K562 (cell line): ENCODE data around the gene GPR55. TPM values are rescaled to one million over a fixed set of nuclear protein-coding genes. Genes with fewer than 3 reads are reported as not detected.

Experiments
- ATAC-seq: fragments of 200-7000 bp; cut with Tn5 transposase; 3 replicates; pipeline ENCODE4 v1.9.1; 2020; ENCODE audit warnings: moderate library complexity
- BruUV-seq: library from RNA; stranded (reverse); fragments of 400-500 nt; replicated peaks from 2 replicates; lab custom pipeline; 2021; lab: Mats Ljungman, UMichigan
- CTCF ChIA-PET: fragments of 300-600 bp; formaldehyde crosslinking; extraction: SDS; loops from one replicate; lab custom pipeline; 2021; ENCODE audit warnings: low intra/inter-chr PET ratio; lab: Yijun Ruan, JAX
- POLR2A ChIA-PET: fragments of 300-600, 350-650 bp; sonication (Branson Sonifier 250); formaldehyde crosslinking; extraction: SDS; loops from one replicate; lab custom pipeline; 2021; ENCODE audit warnings: antibody characterized with exemption, inconsistent platforms; lab: Yijun Ruan, JAX
- DNase-seq, 4 experiments: peaks; one replicate each; pipeline versions ENCODE4 v3.0.0 to v3.0.0-alpha.2; 2011 to 2018; ENCODE audit warnings: low spot score in 3 of 4, mixed read lengths in 3 of 4; ENCODE audit errors: extremely low read depth in 1 of 4
- FAIRE-seq: peaks from 2 replicates; lab custom pipeline; 2011; peaks lifted over from hg19 to GRCh38; lab: Jason Lieb, UNC
- H2AFZ ChIP-seq: 2 replicates; pipeline ENCODE4 v1.6.0; 2011; ENCODE audit warnings: low read depth, low read length, control low read depth, inconsistent platforms
- H3K27ac ChIP-seq: fragments of 200-600 bp; 3 replicates; pipeline ENCODE4 v1.8.0; 2011; ENCODE audit warnings: low read depth, mild to moderate bottlenecking, control low read depth, inconsistent platforms, low read length, moderate library complexity, mixed read lengths; ENCODE audit errors: extremely low read depth
- H3K27me3 ChIP-seq, 2 experiments: fragments of 300-600 bp in 1 of 2; 2 replicates in 1 of 2; 3 replicates in 1 of 2; pipeline versions ENCODE4 v1.6.0 to v1.8.0; 2011; ENCODE audit warnings: inconsistent platforms in 2 of 2, low read length in 2 of 2, mild to moderate bottlenecking in 1 of 2, mixed read lengths in 1 of 2, moderate library complexity in 1 of 2; ENCODE audit not compliant: control insufficient read depth in 2 of 2, insufficient read depth in 2 of 2
- H3K36me3 ChIP-seq: fragments of 300-600 bp; 3 replicates; pipeline ENCODE4 v1.8.0; 2011; ENCODE audit warnings: mild to moderate bottlenecking, low read length, inconsistent platforms; ENCODE audit not compliant: control insufficient read depth, insufficient read depth
- H3K4me1 ChIP-seq, 2 experiments: fragments of 200-600 bp in 1 of 2; replicated peaks in 1 of 2; 2 replicates in 1 of 2; 3 replicates in 1 of 2; pipeline versions ENCODE4 v1.5.1 to v1.8.0; 2011; ENCODE audit warnings: inconsistent platforms in 2 of 2, low read length in 2 of 2, mild to moderate bottlenecking in 1 of 2, mixed read lengths in 1 of 2, moderate library complexity in 1 of 2; ENCODE audit not compliant: control insufficient read depth in 2 of 2, insufficient read depth in 2 of 2
- H3K4me2 ChIP-seq: 2 replicates; pipeline ENCODE4 v1.6.1; 2011; ENCODE audit warnings: low read length, control low read depth, inconsistent platforms, mixed read lengths; ENCODE audit not compliant: insufficient read depth
- H3K4me3 ChIP-seq: fragments of 200-600 bp; sonication (generic), shearing (Covaris generic); 2 replicates; pipeline ENCODE4 v1.5.1; 2016; ENCODE audit warnings: control low read depth, inconsistent platforms
- H3K79me2 ChIP-seq: fragments of 200-600 bp; 3 replicates; pipeline ENCODE4 v1.8.0; 2011; ENCODE audit warnings: low read length, inconsistent platforms; ENCODE audit not compliant: control insufficient read depth, insufficient read depth
- H3K9ac ChIP-seq, 2 experiments: 2 replicates each; pipeline versions ENCODE4 v1.6.0 to v1.6.1; 2011; ENCODE audit warnings: low read depth in 2 of 2, low read length in 2 of 2, control low read depth in 1 of 2, inconsistent platforms in 1 of 2, mild to moderate bottlenecking in 1 of 2, mixed read lengths in 1 of 2; ENCODE audit not compliant: insufficient read depth in 1 of 2
- H3K9me1 ChIP-seq: one replicate; pipeline ENCODE4 v1.6.0; 2011; ENCODE audit warnings: inconsistent platforms, mild to moderate bottlenecking, low read length, moderate library complexity; ENCODE audit not compliant: control insufficient read depth, insufficient read depth
- H3K9me3 ChIP-seq: replicated peaks from 2 replicates; pipeline ENCODE4 v1.5.1; 2011; ENCODE audit warnings: low read depth, low read length, inconsistent platforms; ENCODE audit not compliant: control insufficient read depth, insufficient read depth
- H4K20me1 ChIP-seq: replicated peaks from 2 replicates; pipeline ENCODE4 v1.6.1; 2011; ENCODE audit warnings: low read length, inconsistent platforms, mixed read lengths; ENCODE audit not compliant: control insufficient read depth, insufficient read depth
- FOSL1 ChIP-seq: fragments of 200-800 bp; sonication (Bioruptor generic); conservative IDR thresholded peaks from 2 replicates; pipeline ENCODE4 v1.6.1; 2016; ENCODE audit warnings: missing genetic modification characterization, missing compliant biosample characterization
- PHF20 ChIP-seq: fragments of 450-650 bp; IDR thresholded peaks from 2 replicates; pipeline ENCODE4 v1.6.1; 2018; ENCODE audit not compliant: partially characterized antibody
- SMARCA4 ChIP-seq: fragments of 450-650 bp; IDR thresholded peaks from 2 replicates; pipeline ENCODE4 v1.6.1; 2016
- SRSF3 ChIP-seq: fragments of 200-400 bp; formaldehyde crosslinking; IDR thresholded peaks from 2 replicates; pipeline ENCODE4 v1.6.1; 2016; ENCODE audit warnings: mild to moderate bottlenecking, low read length, moderate library complexity; ENCODE audit not compliant: insufficient read depth
- ZNF57 ChIP-seq: fragments of 450-650 bp; formaldehyde crosslinking; IDR thresholded peaks from 2 replicates; pipeline ENCODE4 v1.4.0; 2020; ENCODE audit warnings: mild to moderate bottlenecking, moderate library complexity
- WGBS: fragments of 100-300 bp; shearing (Covaris generic); methylation state at CpG from one replicate; pipeline ENCODE4 v1.1.6; 2016; ENCODE audit warnings: low coverage, mixed read lengths; ENCODE audit not compliant: insufficient coverage; ENCODE audit errors: missing lambda C conversion rate; 5-methylcytosine and 5-hydroxymethylcytosine counted together
- in situ Hi-C: fragments of 300-500 bp; cut with MboI; formaldehyde crosslinking; loops from 4 replicates; pipeline ENCODE4 v1.15.0; 2018; ENCODE audit warnings: inconsistent platforms, mixed read lengths
- intact Hi-C: fragments of 100-400 bp; cut with micrococcal nuclease; formaldehyde crosslinking; loops from 2 replicates; pipeline ENCODE4 v1.14.2; 2022
- polyA plus RNA-seq, 8 experiments: library from polyadenylated mRNA; depleted of rRNA in 4 of 8; stranded (reverse) in 5 of 8; unstranded in 3 of 8; fragments of >200 nt; fragmentation: Nextera tagmentation in 2 of 8; fragmentation: Illumina TruSeq in 1 of 8; extraction: Ambion mirVana in 2 of 8; extraction: Trizol in 1 of 8; gene quantifications; 2 replicates each; pipeline versions ENCODE4 v1.2.1 to v1.2.3, GENCODE V29; 2011 to 2014; ENCODE audit warnings: inconsistent platforms in 1 of 8, missing spikeins in 1 of 8
- total RNA-seq, 7 experiments: library from RNA; depleted of rRNA in 6 of 7; stranded (reverse); fragments of >200 nt in 6 of 7; fragmentation: Illumina TruSeq in 2 of 7; extraction: Trizol in 2 of 7; gene quantifications; 2 replicates each; pipeline versions ENCODE4 v1.2.1 to v1.2.3, GENCODE V29; 2011 to 2021; ENCODE audit warnings: low replicate concordance in 1 of 7
- TF ChIP-seq, protein P1 (sequence below): sonication (generic); formaldehyde crosslinking; IDR thresholded peaks from 2 replicates; pipeline ENCODE4 v1.8.0; 2022; ENCODE audit warnings: missing genetic modification reagents, mild to moderate bottlenecking, borderline replicate concordance
- TF ChIP-seq, protein P2 (sequence below): fragments of 250-450 bp; sonication (Bioruptor Pico); IDR thresholded peaks from 2 replicates; pipeline ENCODE4 v1.8.0; 2022; ENCODE audit warnings: moderate library complexity, mild to moderate bottlenecking, inconsistent platforms
- TF ChIP-seq, protein P3 (sequence below): fragments of 250-450 bp; sonication (Bioruptor Pico); IDR thresholded peaks from 2 replicates; pipeline ENCODE4 v1.8.0; 2021; ENCODE audit warnings: mild to moderate bottlenecking, moderate library complexity

Gene GPR55
- total and polyA plus RNA-seq, 9 of the 15 experiments (the other 6 are each of a cell fraction or from before 2014, with no cell fraction given), result 0.11 to 0.49 (median 0.27) TPM

DNA sequence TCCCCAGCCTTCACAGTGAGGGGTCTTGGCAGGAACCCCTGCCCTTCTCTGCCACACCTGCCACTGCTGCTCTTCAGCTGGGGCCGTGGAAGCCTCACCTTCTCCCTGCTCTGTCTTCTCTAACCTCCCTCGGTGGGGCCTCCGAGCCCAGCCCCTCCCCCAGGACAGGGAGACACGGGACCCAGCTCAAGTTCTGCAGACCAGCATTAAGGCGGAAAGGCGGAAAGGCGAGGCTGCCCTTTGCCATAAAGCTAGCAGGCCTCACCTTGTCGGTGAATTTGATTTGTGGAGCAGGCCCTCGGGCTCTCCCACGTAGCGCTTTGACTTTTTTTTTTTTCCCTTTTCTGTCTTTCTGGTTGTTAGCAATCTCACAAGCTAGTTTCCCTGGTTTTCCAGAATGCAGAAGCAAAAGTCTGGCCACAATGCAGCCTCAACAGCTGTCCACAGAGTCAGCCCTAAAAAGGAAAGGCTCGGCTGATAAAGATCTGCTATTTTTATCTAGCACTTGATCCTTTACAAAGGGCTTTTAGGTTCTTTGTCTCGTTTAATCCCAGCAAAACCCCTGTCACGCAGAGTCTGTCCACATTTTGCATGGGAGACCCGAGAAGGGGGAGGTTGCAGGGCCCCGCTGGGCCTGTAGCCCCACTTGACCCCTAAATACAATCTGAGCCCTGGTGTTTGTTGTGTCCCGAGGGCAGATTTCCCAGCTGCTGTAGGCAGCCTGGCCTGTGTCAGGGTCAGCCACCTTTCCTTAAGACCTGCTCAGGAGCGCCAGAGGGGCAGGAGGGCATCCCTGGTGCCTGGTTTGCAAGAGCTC lies 54.3 kb downstream of the GPR55 start:
- FAIRE-seq (no peak), ATAC-seq (no peak), DNase-seq (no peak)
- no peak overlapping the region for H3K4me3 ChIP-seq
- peaks cover 0 to 31% of the 10 kb centered on the region in 2 experiments; a peak in 3 of 5 replicates for H3K4me1 ChIP-seq
- BruUV-seq, result no TSS peak
- intact Hi-C loops, result no loop called here
- in situ Hi-C loops, result no loop called here
- H3K27ac ChIP-seq, result no peak overlapping the region
- peak overlapping the region in 1 of 2 experiments; percentile 58; a peak in 2 of 4 replicates for H3K9ac ChIP-seq
- H2AFZ ChIP-seq, result no peak overlapping the region
- H3K4me2 ChIP-seq, result no peak overlapping the region
- H4K20me1 ChIP-seq, result peaks cover 9% of the 10 kb centered on the region
- CTCF ChIA-PET, result no interaction called here
- TF ChIP-seq, protein P1, sequence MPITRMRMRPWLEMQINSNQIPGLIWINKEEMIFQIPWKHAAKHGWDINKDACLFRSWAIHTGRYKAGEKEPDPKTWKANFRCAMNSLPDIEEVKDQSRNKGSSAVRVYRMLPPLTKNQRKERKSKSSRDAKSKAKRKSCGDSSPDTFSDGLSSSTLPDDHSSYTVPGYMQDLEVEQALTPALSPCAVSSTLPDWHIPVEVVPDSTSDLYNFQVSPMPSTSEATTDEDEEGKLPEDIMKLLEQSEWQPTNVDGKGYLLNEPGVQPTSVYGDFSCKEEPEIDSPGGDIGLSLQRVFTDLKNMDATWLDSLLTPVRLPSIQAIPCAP (CRISPR knock-in tag), result no peak
- TF ChIP-seq, protein P2, sequence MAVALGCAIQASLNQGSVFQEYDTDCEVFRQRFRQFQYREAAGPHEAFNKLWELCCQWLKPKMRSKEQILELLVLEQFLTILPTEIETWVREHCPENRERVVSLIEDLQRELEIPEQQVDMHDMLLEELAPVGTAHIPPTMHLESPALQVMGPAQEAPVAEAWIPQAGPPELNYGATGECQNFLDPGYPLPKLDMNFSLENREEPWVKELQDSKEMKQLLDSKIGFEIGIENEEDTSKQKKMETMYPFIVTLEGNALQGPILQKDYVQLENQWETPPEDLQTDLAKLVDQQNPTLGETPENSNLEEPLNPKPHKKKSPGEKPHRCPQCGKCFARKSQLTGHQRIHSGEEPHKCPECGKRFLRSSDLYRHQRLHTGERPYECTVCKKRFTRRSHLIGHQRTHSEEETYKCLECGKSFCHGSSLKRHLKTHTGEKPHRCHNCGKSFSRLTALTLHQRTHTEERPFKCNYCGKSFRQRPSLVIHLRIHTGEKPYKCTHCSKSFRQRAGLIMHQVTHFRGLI (CRISPR knock-in tag), result no peak
- TF ChIP-seq PHF20 (no peak), SRSF3 (no peak), ZNF57 (no peak), SMARCA4 (no peak), FOSL1 (tag) (no peak)
- TF ChIP-seq, protein P3, sequence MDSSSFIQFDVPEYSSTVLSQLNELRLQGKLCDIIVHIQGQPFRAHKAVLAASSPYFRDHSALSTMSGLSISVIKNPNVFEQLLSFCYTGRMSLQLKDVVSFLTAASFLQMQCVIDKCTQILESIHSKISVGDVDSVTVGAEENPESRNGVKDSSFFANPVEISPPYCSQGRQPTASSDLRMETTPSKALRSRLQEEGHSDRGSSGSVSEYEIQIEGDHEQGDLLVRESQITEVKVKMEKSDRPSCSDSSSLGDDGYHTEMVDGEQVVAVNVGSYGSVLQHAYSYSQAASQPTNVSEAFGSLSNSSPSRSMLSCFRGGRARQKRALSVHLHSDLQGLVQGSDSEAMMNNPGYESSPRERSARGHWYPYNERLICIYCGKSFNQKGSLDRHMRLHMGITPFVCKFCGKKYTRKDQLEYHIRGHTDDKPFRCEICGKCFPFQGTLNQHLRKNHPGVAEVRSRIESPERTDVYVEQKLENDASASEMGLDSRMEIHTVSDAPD (CRISPR knock-in tag), result no peak
- no peaks in the 10 kb centered on the region for H3K9me1 ChIP-seq
- POLR2A ChIA-PET, result interaction anchor here (0.8 to 1.5 kb wide), 3 partner anchors 9 to 34 kb away, joined by 3 to 5 read pairs (median 4); no protein-coding TSS in a partner anchor
- no peaks in the 10 kb centered on the region for H3K27me3 ChIP-seq
- 54% methylated on average over 11 of the region's 18 CpGs for WGBS
- H3K79me2 ChIP-seq, result no peaks in the 10 kb centered on the region
- H3K9me3 ChIP-seq, result no peaks in the 10 kb centered on the region
- H3K36me3 ChIP-seq, result no peaks in the 10 kb centered on the region
